Stimulated activated naive B cell treated with anti-CD40 and anti-IgM and Interleukin-4, amounts not matched to agents 10 μg/mL and 1 μg/mL and 100 μg/mL, for 72 hours (primary cell): Measurements from ENCODE around the gene ARHGAP42.

Source experiments
- ATAC-seq, 2 donors: fragments of 150-1000 bp; cut with Tn5 transposase; replicated peaks; 2 replicates each; pipeline ENCODE4 v1.10.0; 2021; ENCODE audit warnings: moderate library complexity in 1 of 2
- DNase-seq: peaks from one replicate; pipeline ENCODE4 v3.0.0; 2021
- H3K27ac Mint-ChIP-seq: one replicate; pipeline ENCODE4 v1.8.0; 2022; ENCODE audit warnings: mild to moderate bottlenecking, mixed read lengths
- H3K27me3 Mint-ChIP-seq, 2 donors: one replicate each; pipeline ENCODE4 v1.8.0; 2022; ENCODE audit warnings: mixed read lengths in 2 of 2
- H3K36me3 Mint-ChIP-seq, 2 donors: one replicate each; pipeline ENCODE4 v1.8.0; 2022; ENCODE audit warnings: mixed read lengths in 2 of 2, mild to moderate bottlenecking in 1 of 2
- H3K4me1 Mint-ChIP-seq, 2 donors: one replicate each; pipeline ENCODE4 v1.8.0; 2022; ENCODE audit warnings: mixed read lengths in 2 of 2, mild to moderate bottlenecking in 1 of 2
- H3K4me3 Mint-ChIP-seq, 2 donors: one replicate each; pipeline ENCODE4 v1.8.0; 2022; ENCODE audit warnings: mild to moderate bottlenecking in 2 of 2, mixed read lengths in 2 of 2, moderate library complexity in 1 of 2
- H3K9me3 Mint-ChIP-seq, 2 donors: one replicate each; pipeline ENCODE4 v1.8.0; 2022; ENCODE audit warnings: mixed read lengths in 2 of 2, mild to moderate bottlenecking in 1 of 2

ARHGAP42 gene

DNA sequence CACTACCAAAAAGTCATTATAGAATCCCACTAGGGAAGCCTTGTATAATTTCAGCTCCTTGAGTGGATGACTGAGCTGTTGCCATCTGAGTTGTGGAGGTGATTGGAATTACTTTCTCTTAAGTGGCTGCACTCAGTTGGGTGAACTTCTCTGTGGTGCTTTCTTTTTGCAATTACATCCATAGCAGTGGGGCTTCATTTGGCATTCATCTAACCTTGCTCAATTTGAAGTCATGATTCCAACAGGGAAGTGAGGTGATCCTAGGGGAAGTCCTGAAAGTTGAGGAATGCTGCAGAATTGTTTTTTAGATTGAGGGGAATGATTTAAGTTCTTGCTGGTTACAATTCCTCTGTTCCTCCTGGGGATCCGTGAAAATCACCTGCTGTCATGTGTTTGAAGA is 39.6 kb downstream of the ARHGAP42 start:
- no peak for DNase-seq

DNA sequence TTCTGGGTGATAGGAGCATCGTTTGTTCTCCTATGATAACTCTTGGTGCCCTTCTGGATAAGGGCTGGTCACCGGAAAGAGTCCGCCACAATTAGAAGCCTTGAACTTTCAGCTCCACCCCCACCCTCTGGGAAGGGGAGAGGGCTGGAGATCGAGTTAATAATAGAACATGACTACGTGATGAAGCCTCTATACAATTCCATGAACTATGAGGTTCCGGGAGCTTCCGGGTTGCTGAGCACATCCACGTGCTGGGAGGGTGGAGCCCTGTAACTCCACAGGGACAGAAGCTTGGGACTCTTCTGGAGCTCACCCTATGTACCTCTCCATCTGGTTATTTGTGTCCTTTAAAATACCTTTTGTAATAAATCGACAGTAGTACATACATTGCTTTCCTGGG is 40.3 kb downstream of the ARHGAP42 start:
- no peaks in the 10 kb centered on the region for H3K27me3 Mint-ChIP-seq
- H3K27ac Mint-ChIP-seq: no peak overlapping the region
- no peak overlapping the region for H3K4me3 Mint-ChIP-seq
- H3K36me3 Mint-ChIP-seq: no peaks in the 10 kb centered on the region
- H3K9me3 Mint-ChIP-seq: no peaks in the 10 kb centered on the region
- no peak for DNase-seq
- peaks cover 0 to 4% of the 10 kb centered on the region in 2 donors for H3K4me1 Mint-ChIP-seq
- no peak for ATAC-seq

More for the DNA sequence above, 39.6 kb downstream of the ARHGAP42 start:
- Mint-ChIP-seq H3K9me3 (no peaks in the 10 kb centered on the region), H3K27me3 (no peaks in the 10 kb centered on the region), H3K4me1 (peaks cover 0 to 4% of the 10 kb centered on the region in 2 donors), H3K36me3 (no peaks in the 10 kb centered on the region), H3K27ac (no peak overlapping the region), H3K4me3 (no peak overlapping the region)
- ATAC-seq: no peak

DNA sequence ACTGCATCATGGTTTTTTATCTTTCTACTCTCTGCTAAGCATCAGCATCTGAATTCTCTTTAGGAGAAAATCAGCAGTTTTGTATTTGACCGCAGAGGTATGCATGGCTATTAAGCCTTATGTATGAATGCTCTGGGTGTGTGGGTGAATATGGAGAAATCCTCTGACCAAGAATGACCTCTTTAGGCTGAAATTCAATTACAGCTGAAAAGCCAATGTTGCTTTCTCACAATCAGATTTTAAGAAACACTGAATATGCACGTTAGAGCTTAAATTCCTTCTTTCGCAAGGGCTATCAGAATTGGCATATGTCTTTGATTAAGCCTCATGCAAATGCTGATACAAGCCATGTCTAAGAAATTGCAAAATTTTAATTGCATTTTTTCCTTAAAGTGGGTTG is 43.2 kb downstream of the ARHGAP42 start:
- ATAC-seq (no peak), DNase-seq (no peak)
- Mint-ChIP-seq H3K36me3 (peaks cover 3% of the 10 kb centered on the region in 2 donors), H3K27me3 (no peaks in the 10 kb centered on the region), H3K4me1 (peaks cover 7 to 10% of the 10 kb centered on the region in 2 donors), H3K4me3 (no peak overlapping the region), H3K9me3 (no peaks in the 10 kb centered on the region), H3K27ac (no peak overlapping the region)

DNA sequence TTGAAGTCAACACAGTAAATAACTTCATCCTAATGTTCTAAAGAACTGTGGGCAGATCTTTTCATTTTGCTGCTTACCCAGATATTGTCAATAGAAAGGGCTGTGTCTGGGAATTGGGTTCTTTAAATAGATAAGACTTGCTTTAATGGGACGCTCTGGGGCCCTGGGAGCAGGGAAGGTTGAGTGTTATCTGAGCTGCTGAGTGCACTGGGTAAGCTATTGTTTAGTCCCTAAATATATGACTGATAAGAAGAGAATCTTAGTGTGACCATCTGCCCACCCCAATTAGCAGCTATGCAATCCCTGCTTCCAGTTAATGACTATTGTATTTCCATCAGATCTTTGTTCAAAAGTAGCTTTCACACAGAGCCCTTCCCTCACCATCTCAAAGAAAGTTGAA is 44.4 kb downstream of the ARHGAP42 start:
- DNase-seq (no peak), ATAC-seq (no peak)
- H3K27ac Mint-ChIP-seq: no peak overlapping the region
- H3K27me3 Mint-ChIP-seq: no peaks in the 10 kb centered on the region
- no peak overlapping the region for H3K4me3 Mint-ChIP-seq
- no peaks in the 10 kb centered on the region for H3K9me3 Mint-ChIP-seq
- H3K4me1 Mint-ChIP-seq: peaks cover 7 to 15% of the 10 kb centered on the region in 2 donors
- peaks cover 3 to 4% of the 10 kb centered on the region in 2 donors for H3K36me3 Mint-ChIP-seq

DNA sequence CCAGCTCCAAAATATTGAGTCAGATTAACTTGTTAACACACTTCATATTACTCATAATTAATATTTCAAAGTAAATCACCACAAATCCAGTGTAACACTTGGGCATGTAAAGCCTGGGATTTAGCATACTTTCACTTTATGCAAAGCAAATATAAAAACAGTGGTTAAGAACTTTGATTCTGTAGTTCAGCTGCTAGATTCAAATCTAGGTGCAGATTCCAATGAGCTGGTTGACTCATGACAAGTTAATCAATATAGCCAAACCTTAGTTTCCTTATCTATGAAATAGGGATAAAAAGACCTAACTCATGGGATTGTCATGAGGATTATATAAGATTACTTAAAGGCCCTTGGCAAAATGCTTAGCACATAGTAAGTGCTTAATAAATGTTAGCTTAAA is 45.9 kb downstream of the ARHGAP42 start:
- Mint-ChIP-seq H3K4me3 (no peak overlapping the region), H3K36me3 (peaks cover 3 to 4% of the 10 kb centered on the region in 2 donors), H3K27ac (no peak overlapping the region), H3K27me3 (no peaks in the 10 kb centered on the region), H3K4me1 (peaks cover 5 to 15% of the 10 kb centered on the region in 2 donors), H3K9me3 (no peaks in the 10 kb centered on the region)
- DNase-seq (no peak), ATAC-seq (no peak)

DNA sequence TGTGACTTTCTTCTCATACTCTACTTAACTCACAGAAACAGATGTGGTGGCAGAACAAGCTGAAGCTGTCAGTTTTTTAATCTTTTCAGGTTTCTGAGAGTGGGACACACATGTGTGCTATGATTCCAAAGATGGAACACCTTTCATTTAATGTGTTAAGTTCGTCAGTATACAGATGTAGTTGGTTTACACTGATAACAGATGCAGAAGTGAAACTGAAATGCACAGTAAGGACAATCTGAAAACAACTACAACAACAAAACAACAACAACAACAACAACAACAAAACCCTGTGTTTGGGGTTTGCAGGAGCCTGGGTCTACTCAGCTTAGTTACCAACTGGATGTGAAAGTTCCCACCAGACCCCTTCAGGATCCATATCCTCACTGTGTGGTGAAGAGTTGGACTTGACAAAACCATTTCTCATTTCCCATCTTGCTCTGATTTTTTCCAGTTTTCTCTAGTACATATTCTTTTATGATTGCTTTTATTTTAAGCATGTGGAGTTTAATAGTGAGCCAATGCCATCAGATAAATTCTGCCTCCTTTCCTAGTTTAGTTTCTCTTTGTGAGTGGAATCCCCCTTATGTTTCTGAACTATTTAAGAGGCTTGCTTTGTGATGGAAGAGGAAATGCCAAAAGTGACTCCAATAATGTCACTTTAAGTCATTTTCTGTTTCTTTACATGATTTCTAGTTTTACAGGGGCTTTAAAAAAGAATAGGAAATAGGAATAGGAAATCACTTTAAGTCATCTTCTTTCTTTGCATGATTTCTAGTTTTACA is 47.8 kb downstream of the ARHGAP42 start:
- H3K4me1 Mint-ChIP-seq: peaks cover 5 to 15% of the 10 kb centered on the region in 2 donors
- DNase-seq (no peak), ATAC-seq (peak; percentile 36 to 56)
- no peaks in the 10 kb centered on the region for H3K27me3 Mint-ChIP-seq
- H3K36me3 Mint-ChIP-seq: peaks cover 3 to 4% of the 10 kb centered on the region in 2 donors
- H3K27ac Mint-ChIP-seq: no peak overlapping the region
- H3K9me3 Mint-ChIP-seq: no peaks in the 10 kb centered on the region
- no peak overlapping the region for H3K4me3 Mint-ChIP-seq

DNA sequence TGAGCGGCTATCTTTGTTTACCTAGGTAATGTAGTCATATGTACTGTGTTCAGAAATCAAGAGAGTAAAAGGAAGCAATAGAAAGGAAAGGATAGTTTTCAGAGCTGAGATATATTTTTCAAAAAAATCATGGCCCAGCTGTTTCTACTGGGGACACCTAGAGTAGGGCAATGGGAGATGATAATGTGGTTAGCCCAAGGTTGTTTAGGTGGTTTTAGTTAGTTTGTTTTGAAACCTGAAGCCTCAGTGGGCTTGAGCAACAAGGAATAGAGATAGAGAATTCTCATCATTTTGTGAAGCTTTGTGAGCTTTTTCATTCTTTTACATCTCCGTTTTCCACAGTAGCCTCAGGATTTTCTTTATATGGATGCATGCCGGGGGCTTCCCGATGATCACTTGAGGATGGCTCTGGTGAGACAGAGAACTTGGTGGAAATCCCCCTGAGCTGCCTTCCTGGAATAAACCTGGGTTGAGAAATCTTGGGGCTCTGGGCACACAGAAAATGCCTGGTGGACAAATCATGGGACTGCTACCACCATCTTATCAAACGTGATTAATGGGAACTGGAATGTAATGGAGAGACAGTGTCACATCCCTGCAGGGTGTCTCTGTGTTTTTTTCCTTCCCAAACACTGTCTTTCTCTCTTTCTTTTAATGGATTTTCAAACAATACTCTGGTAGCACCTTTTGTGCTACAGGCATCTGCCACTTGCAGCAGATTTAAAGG is 49.0 kb downstream of the ARHGAP42 start:
- H3K36me3 Mint-ChIP-seq: peaks cover 3 to 4% of the 10 kb centered on the region in 2 donors
- H3K9me3 Mint-ChIP-seq: no peaks in the 10 kb centered on the region
- ATAC-seq (no peak), DNase-seq (no peak)
- H3K27me3 Mint-ChIP-seq: no peaks in the 10 kb centered on the region
- no peak overlapping the region for H3K27ac Mint-ChIP-seq
- peaks cover 5 to 18% of the 10 kb centered on the region in 2 donors for H3K4me1 Mint-ChIP-seq
- no peak overlapping the region for H3K4me3 Mint-ChIP-seq

DNA sequence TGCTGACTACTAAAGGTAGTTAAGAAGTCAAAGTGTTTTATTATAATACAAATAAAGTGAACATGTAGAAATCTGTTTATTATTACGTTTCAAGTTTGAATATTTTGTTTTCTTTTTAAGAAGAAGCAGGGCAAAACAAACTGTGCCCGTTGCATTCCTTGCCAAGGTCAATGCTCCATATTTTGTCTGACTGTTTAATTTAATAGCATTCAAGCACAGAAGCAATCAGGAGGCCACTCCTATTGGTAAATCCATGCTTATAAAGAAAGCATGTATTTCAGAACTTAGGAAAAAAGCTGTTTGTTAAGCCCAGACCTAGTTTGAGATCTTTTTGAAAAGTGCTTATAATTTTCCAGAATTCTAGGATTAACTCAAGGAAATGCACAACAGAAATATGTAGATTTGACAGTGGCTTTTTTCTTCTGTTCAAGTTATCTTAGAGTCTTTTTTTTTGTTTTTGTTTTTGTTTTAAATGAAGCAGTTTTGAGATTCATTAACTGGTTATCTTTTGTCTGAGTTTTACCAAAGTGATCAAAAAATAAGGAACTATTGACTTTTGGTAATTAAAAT is 51.7 kb downstream of the ARHGAP42 start:
- ATAC-seq (no peak), DNase-seq (no peak)
- Mint-ChIP-seq H3K36me3 (peaks cover 4 to 5% of the 10 kb centered on the region in 2 donors), H3K27me3 (no peaks in the 10 kb centered on the region), H3K9me3 (no peaks in the 10 kb centered on the region), H3K27ac (no peak overlapping the region), H3K4me3 (no peak overlapping the region), H3K4me1 (peaks cover 11 to 32% of the 10 kb centered on the region in 2 donors)

DNA sequence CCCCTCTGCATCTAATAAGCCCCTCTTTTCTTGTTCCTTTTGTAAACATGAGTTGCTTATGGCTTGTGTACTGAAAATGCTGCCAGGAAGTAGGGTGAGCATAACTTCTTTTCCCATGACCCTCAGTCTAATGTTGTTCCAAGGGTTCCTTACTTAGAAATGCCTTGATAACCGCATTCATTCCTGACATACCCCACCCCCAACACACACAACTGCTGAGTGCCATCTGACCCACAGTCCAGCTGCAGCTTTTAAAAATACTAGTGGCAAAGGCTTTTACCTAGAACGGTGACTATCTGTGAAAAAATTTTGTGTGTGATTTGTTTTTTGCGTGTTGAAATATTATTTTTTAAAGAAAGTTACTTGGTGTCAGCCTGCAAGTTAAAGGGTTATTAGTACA is 52.6 kb downstream of the ARHGAP42 start:
- no peaks in the 10 kb centered on the region for H3K27me3 Mint-ChIP-seq
- peaks cover 5% of the 10 kb centered on the region in 2 donors for H3K36me3 Mint-ChIP-seq
- no peak overlapping the region for H3K27ac Mint-ChIP-seq
- H3K9me3 Mint-ChIP-seq: peaks cover 0 to under 1% of the 10 kb centered on the region in 2 donors
- DNase-seq: no peak
- peaks cover 11 to 28% of the 10 kb centered on the region in 2 donors for H3K4me1 Mint-ChIP-seq
- no peak for ATAC-seq
- no peak overlapping the region for H3K4me3 Mint-ChIP-seq

DNA sequence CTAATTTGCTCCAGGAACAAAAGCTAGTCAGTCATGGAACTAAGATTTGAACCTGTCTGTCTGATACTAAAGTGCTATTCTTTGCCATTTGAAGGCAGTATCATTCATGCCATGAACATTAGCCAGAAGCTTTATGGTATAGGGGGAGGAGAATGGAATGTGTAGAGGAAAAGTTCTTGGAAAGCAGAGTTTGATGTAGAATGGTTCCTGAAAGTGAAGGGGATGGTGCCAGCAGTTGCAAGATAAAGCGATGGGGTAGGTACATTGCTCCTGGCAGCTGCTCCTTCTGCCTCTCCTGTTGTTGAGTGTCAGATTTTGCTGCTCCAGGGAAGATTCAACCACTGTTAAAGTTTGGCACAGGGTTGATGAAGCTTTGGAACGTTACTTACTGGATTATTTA is 53.4 kb downstream of the ARHGAP42 start:
- H3K9me3 Mint-ChIP-seq: peaks cover 0 to 4% of the 10 kb centered on the region in 2 donors
- H3K4me1 Mint-ChIP-seq: peaks cover 10 to 20% of the 10 kb centered on the region in 2 donors
- H3K27me3 Mint-ChIP-seq: no peaks in the 10 kb centered on the region
- H3K36me3 Mint-ChIP-seq: peaks cover 2 to 5% of the 10 kb centered on the region in 2 donors
- H3K27ac Mint-ChIP-seq: no peak overlapping the region
- H3K4me3 Mint-ChIP-seq: no peak overlapping the region
- DNase-seq: no peak
- ATAC-seq: no peak

DNA sequence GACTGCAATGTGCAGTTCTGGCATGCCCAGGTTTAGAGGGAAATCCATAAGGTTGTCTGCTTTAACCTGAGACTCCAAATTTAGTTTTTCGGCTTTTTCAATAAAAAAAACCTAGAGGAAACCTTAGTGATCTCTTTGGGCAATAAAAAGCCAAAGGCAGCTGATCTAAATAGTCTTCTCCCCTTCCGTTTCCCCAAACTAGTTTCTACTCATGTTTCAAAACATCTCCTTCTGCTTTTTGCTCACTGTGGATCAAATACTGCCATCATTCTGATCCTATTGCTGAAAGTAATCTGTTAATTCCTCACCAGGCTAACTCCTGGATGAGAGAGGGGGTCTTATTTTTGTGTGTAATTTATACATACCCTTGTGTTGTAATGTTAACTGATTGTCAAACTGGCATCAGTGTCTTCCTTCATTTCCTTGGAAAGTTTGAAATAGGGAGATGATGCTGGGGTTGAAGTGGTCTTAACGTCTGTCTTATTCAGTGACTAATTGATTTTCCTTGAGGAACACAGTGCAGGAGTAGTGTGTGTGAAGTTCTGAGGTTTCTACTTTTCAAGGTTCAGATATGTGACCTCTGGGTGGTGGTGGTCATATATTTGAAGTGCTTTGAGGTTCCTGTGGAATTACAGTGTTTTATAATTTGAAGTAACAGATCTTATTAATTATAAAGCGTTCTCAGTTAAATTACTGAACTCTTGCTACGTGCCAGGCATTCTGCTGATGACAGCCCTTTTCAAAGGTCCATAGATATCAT is 55.0 kb downstream of the ARHGAP42 start:
- peak; percentile 44 to 60 for ATAC-seq
- Mint-ChIP-seq H3K4me1 (peaks cover 10 to 16% of the 10 kb centered on the region in 2 donors), H3K36me3 (peaks cover 2 to 5% of the 10 kb centered on the region in 2 donors), H3K27me3 (no peaks in the 10 kb centered on the region), H3K4me3 (no peak overlapping the region), H3K9me3 (peaks cover 1 to 4% of the 10 kb centered on the region in 2 donors), H3K27ac (no peak overlapping the region)
- no peak for DNase-seq

DNA sequence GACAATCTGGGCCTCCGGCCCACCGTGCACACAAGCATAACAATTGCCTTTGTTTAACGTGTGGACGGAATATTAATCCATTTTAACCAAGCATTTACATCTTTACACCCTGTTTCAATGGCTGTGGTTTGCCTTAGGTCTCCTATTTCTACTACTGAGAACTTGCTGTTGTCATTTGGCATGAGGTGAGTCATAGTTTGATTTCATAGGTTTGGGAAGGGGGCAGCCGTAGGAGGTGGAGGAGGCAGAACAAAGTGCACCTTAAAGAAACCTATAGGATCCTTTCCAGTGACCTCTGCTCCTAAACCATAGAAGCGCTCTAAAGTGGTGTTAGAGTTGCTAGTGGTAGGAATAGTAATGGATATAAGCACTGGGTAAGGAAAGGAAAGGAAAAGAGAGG is 59.4 kb downstream of the ARHGAP42 start:
- H3K9me3 Mint-ChIP-seq: peaks cover 11 to 23% of the 10 kb centered on the region in 2 donors
- H3K27me3 Mint-ChIP-seq: no peaks in the 10 kb centered on the region
- DNase-seq (no peak), ATAC-seq (no peak)
- no peak overlapping the region for H3K27ac Mint-ChIP-seq
- H3K36me3 Mint-ChIP-seq: peaks cover 18 to 26% of the 10 kb centered on the region in 2 donors
- peaks cover 9 to 10% of the 10 kb centered on the region in 2 donors for H3K4me1 Mint-ChIP-seq
- H3K4me3 Mint-ChIP-seq: no peak overlapping the region

DNA sequence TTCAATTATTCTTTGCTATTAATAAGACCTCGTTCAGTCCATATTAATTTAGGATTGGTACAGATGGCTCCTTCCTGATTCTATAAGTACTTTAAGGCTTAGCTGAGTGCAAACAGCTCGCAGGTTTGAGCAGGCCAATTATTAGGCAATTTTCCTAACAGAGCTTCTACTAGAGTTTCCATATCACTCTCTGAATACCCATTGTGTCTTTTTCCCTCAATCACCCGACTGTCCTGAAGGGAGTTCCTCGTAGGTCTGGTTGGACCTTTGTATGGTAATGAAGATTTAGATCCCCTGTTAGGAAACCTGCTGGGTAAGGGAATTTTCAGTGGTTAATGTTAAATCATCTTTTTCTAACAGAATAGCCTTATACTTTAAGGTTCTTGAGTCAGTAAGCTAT is 61.1 kb downstream of the ARHGAP42 start:
- no peak for ATAC-seq
- Mint-ChIP-seq H3K4me1 (peaks cover 6 to 7% of the 10 kb centered on the region in 2 donors), H3K4me3 (no peak overlapping the region), H3K9me3 (peaks cover 11 to 23% of the 10 kb centered on the region in 2 donors), H3K27ac (no peak overlapping the region), H3K36me3 (peaks cover 20 to 26% of the 10 kb centered on the region in 2 donors), H3K27me3 (no peaks in the 10 kb centered on the region)
- DNase-seq: no peak
